Uterus (tissue), 4 donors: Measurements from ENCODE around the gene JMJD4. TPM values are rescaled to one million over a fixed set of nuclear protein-coding genes. Genes with fewer than 3 reads are reported as not detected.

Experiments used
- DNase-seq, 2 donors: peaks; one replicate each; pipeline ENCODE4 v3.0.0-alpha.2; 2019 to 2020
- H3K27ac ChIP-seq, 2 donors: fragments of 200-600 bp; sonication (generic); 1 replicate in 1 of 2; 2 replicates in 1 of 2; pipeline ENCODE4 v1.5.1; 2016 to 2018
- H3K27me3 ChIP-seq, 2 donors: fragments of 200-600 bp; sonication (generic); one replicate each; pipeline ENCODE4 v1.5.1; 2018 to 2019; ENCODE audit warnings: control low read depth in 1 of 2
- H3K36me3 ChIP-seq, 2 donors: fragments of 200-600 bp; sonication (generic); one replicate each; pipeline ENCODE4 v1.5.1; 2019; ENCODE audit warnings: control low read depth in 1 of 2
- H3K4me1 ChIP-seq, 2 donors: fragments of 200-600 bp; sonication (generic); one replicate each; pipeline ENCODE4 v1.5.1; 2018 to 2019; ENCODE audit warnings: control low read depth in 1 of 2
- H3K4me3 ChIP-seq, 2 donors: fragments of 200-600 bp; sonication (generic); 1 replicate in 1 of 2; 2 replicates in 1 of 2; pipeline ENCODE4 v1.5.1; 2018 to 2019; ENCODE audit warnings: mild to moderate bottlenecking in 1 of 2
- H3K9me3 ChIP-seq, 2 donors: fragments of 200-600 bp; sonication (generic); one replicate each; pipeline ENCODE4 v1.5.1; 2019; ENCODE audit warnings: control low read depth in 1 of 2
- CTCF ChIP-seq, 4 experiments: fragments of 200-600 bp in 2 of 4; fragments of 450-650 bp in 2 of 4; sonication (generic) in 2 of 4; IDR thresholded peaks; one replicate each; pipeline ENCODE4 v1.5.1; 2016 to 2019; ENCODE audit warnings: antibody characterized with exemption in 4 of 4, mild to moderate bottlenecking in 2 of 4, moderate library complexity in 1 of 4
- POLR2A ChIP-seq, 2 donors: fragments of 450-650 bp; IDR thresholded peaks; one replicate each; pipeline ENCODE4 v1.6.1; 2016; ENCODE audit warnings: antibody characterized with exemption in 2 of 2, mild to moderate bottlenecking in 1 of 2, moderate library complexity in 1 of 2
- intact Hi-C: fragments of 100-400 bp; cut with DNase I; formaldehyde crosslinking; loops from one replicate; pipeline ENCODE4 v1.15.1; 2023; ENCODE audit warnings: low total_unique reads
- total RNA-seq, 4 donors: library from RNA; depleted of rRNA in 3 of 4; stranded (reverse); fragments of >200 nt in 3 of 4; gene quantifications; one replicate each; pipeline versions ENCODE4 v1.1.0 to v1.2.4, GENCODE V29; 2014 to 2023
- donor health status: DM: yes; HTN: yes; CAD: no.

The JMJD4 gene
- total RNA-seq, 4 donors from 2014 or later: 5.0 to 29.6 (median 15.7) TPM

GRCh38 chr1:227749916-227750710, 15.0 kb upstream of the JMJD4 start:
- intact Hi-C loops: no loop called here
- peaks cover 27 to 29% of the 10 kb centered on the region in 2 donors for H3K4me1 ChIP-seq
- no peaks in the 10 kb centered on the region for H3K36me3 ChIP-seq
- no peaks in the 10 kb centered on the region for H3K9me3 ChIP-seq
- no peak overlapping the region for H3K4me3 ChIP-seq
- no peaks in the 10 kb centered on the region for H3K27me3 ChIP-seq
- peak overlapping the region; percentile 91 to 95 for H3K27ac ChIP-seq
- TF ChIP-seq POLR2A (IDR thresholded peaks at IDR 0.05) (no peak), CTCF (IDR thresholded peaks at IDR 0.05) (no peak)
- DNase-seq: no peak

GRCh38 chr1:227749225-227749624, 14.1 kb upstream of the JMJD4 start:
- no peaks in the 10 kb centered on the region for H3K36me3 ChIP-seq
- no peaks in the 10 kb centered on the region for H3K27me3 ChIP-seq
- intact Hi-C loops: no loop called here
- no peaks in the 10 kb centered on the region for H3K9me3 ChIP-seq
- no peak for DNase-seq
- peaks cover 27 to 29% of the 10 kb centered on the region in 2 donors for H3K4me1 ChIP-seq
- peak overlapping the region; percentile 12 to 26 for H3K4me3 ChIP-seq
- H3K27ac ChIP-seq: peak overlapping the region; percentile 91 to 95
- TF ChIP-seq POLR2A (IDR thresholded peaks at IDR 0.05): no peak
- no peak for TF ChIP-seq CTCF (IDR thresholded peaks at IDR 0.05)

- Histone ChIP-seq H3K27ac (peak overlapping the region; percentile 91 to 95), H3K27me3 (no peaks in the 10 kb centered on the region), H3K4me3 (peak overlapping the region in 1 of 2 donors; percentile 26), H3K9me3 (no peaks in the 10 kb centered on the region), H3K4me1 (peaks cover 26 to 29% of the 10 kb centered on the region in 2 donors), H3K36me3 (no peaks in the 10 kb centered on the region)
- TF ChIP-seq POLR2A (IDR thresholded peaks at IDR 0.05) (no peak), CTCF (IDR thresholded peaks at IDR 0.05) (no peak)
- intact Hi-C loops: no loop called here
- DNase-seq: peak; percentile 78 to 86
Observed at GRCh38 chr1:227748496-227749182, 13.5 kb upstream of the JMJD4 start.

- intact Hi-C loops: no loop called here
- no peak for DNase-seq
- TF ChIP-seq CTCF (IDR thresholded peaks at IDR 0.05) (no peak), POLR2A (IDR thresholded peaks at IDR 0.05) (no peak)
- Histone ChIP-seq H3K4me3 (no peak overlapping the region), H3K36me3 (no peaks in the 10 kb centered on the region), H3K27ac (peak overlapping the region; percentile 91 to 95), H3K9me3 (no peaks in the 10 kb centered on the region), H3K4me1 (peaks cover 22 to 29% of the 10 kb centered on the region in 2 donors), H3K27me3 (no peaks in the 10 kb centered on the region)
Observed at GRCh38 chr1:227747948-227748495, 12.9 kb upstream of the JMJD4 start.

GRCh38 chr1:227747382-227747781, 12.3 kb upstream of the JMJD4 start:
- TF ChIP-seq CTCF (IDR thresholded peaks at IDR 0.05): no peak
- TF ChIP-seq POLR2A (IDR thresholded peaks at IDR 0.05): no peak
- no peaks in the 10 kb centered on the region for H3K27me3 ChIP-seq
- no peak for DNase-seq
- peak overlapping the region; percentile 91 to 95 for H3K27ac ChIP-seq
- H3K9me3 ChIP-seq: no peaks in the 10 kb centered on the region
- H3K4me3 ChIP-seq: no peak overlapping the region
- H3K4me1 ChIP-seq: peaks cover 22 to 29% of the 10 kb centered on the region in 2 donors
- intact Hi-C loops: no loop called here
- no peaks in the 10 kb centered on the region for H3K36me3 ChIP-seq
